MCF 10A (cell line): ENCODE measurements around the gene DYNLT1. TPM values are rescaled to one million over a fixed set of nuclear protein-coding genes. Genes with fewer than 3 reads are reported as not detected.
"Not testable (repeated sequence)": the region's sequence is repeated elsewhere in the genome, so short reads cannot be mapped to it uniquely, and the experiment has no call there.

Experiments
- BruUV-seq: library from RNA; stranded (reverse); fragments of 400-500 nt; replicated peaks from 2 replicates; lab custom pipeline; 2021; lab: Mats Ljungman, UMichigan
- CTCF ChIA-PET: fragments of 300-600 bp; sonication (Branson Sonifier 250); formaldehyde crosslinking; extraction: SDS; loops from one replicate; lab custom pipeline; 2021; ENCODE audit warnings: antibody characterized with exemption, inconsistent platforms; lab: Yijun Ruan, JAX
- POLR2A ChIA-PET: fragments of 300-600, 350-650 bp; sonication (Branson Sonifier 250); formaldehyde crosslinking; extraction: SDS; loops from one replicate; lab custom pipeline; 2020; ENCODE audit warnings: antibody characterized with exemption, inconsistent platforms; lab: Yijun Ruan, JAX
- DNase-seq: peaks from one replicate; pipeline ENCODE4 v3.0.0-alpha.2; 2018; ENCODE audit not compliant: unreplicated experiment
- H3K27ac Mint-ChIP-seq: one replicate; pipeline ENCODE4 v1.8.0; 2022; ENCODE audit warnings: mild to moderate bottlenecking, low read depth, mixed read lengths; ENCODE audit not compliant: unreplicated experiment
- H3K27me3 Mint-ChIP-seq: one replicate; pipeline ENCODE4 v1.8.0; 2022; ENCODE audit warnings: mixed read lengths; ENCODE audit not compliant: insufficient read depth, unreplicated experiment
- H3K36me3 Mint-ChIP-seq: one replicate; pipeline ENCODE4 v1.8.0; 2022; ENCODE audit warnings: mild to moderate bottlenecking, moderate library complexity, mixed read lengths; ENCODE audit not compliant: insufficient read depth, unreplicated experiment
- H3K4me1 Mint-ChIP-seq: one replicate; pipeline ENCODE4 v1.8.0; 2022; ENCODE audit warnings: mixed read lengths; ENCODE audit not compliant: insufficient read depth, unreplicated experiment
- H3K4me3 Mint-ChIP-seq: one replicate; pipeline ENCODE4 v1.8.0; 2022; ENCODE audit warnings: mild to moderate bottlenecking, moderate library complexity, mixed read lengths; ENCODE audit not compliant: unreplicated experiment
- H3K9me3 Mint-ChIP-seq: one replicate; pipeline ENCODE4 v1.8.0; 2022; ENCODE audit warnings: mixed read lengths; ENCODE audit not compliant: unreplicated experiment
- intact Hi-C: fragments of 100-400 bp; cut with micrococcal nuclease; formaldehyde crosslinking; loops from 2 replicates; pipeline ENCODE4 v1.14.1; 2022
- total RNA-seq: library from RNA; stranded (reverse); gene quantifications from 2 replicates; pipeline ENCODE4 v1.2.3, GENCODE V29; 2022
- TF ChIP-seq, protein P1 (sequence below): fragments of 200-600 bp; IDR thresholded peaks from one replicate; pipeline ENCODE4 v1.8.0; 2022; ENCODE audit warnings: antibody characterized with exemption, mild to moderate bottlenecking; ENCODE audit not compliant: unreplicated experiment

Gene DYNLT1
- total RNA-seq, 1 experiment from 2014 or later = 122 TPM

DNA sequence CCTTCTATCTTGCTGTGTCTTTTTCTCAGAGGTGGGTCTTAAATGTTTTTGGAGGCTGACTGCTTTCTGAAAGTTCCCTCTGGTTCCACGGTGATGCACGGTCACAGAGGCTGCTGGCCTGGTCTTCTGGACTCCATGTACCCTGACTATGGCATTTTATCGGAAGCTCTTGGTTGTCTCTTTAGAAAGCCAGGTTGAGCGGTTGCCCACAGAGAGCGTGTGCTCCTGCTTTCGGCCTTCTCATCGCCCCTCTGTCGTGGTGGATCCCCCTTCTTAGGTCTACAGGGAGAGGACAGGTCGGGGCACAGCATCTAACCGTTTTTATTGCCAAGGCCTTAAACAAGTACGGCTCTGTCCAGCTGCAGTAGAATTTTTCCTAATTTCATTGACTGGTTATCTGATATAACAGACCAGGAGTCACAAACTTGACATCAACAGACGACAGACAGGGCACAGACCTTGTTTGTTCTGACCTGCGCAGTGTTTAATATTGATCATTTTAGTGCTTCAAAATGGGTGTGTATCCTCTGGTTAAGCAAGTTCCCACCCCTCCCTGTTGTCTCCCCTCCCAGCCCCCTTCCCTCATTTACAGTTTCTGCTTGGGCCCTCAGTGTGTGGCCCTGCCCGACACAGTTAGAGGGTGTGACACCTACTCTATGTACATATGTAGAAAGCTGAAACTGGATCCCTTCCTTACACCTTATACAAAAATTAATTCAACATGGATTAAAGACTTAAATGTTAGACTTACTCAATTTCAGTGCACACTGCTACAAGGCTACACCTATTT is 30.0 kb upstream of the DYNLT1 start:
- no peaks in the 10 kb centered on the region for H3K27me3 Mint-ChIP-seq
- no peaks in the 10 kb centered on the region for H3K9me3 Mint-ChIP-seq
- no peaks in the 10 kb centered on the region for H3K4me1 Mint-ChIP-seq
- TF ChIP-seq, protein P1, sequence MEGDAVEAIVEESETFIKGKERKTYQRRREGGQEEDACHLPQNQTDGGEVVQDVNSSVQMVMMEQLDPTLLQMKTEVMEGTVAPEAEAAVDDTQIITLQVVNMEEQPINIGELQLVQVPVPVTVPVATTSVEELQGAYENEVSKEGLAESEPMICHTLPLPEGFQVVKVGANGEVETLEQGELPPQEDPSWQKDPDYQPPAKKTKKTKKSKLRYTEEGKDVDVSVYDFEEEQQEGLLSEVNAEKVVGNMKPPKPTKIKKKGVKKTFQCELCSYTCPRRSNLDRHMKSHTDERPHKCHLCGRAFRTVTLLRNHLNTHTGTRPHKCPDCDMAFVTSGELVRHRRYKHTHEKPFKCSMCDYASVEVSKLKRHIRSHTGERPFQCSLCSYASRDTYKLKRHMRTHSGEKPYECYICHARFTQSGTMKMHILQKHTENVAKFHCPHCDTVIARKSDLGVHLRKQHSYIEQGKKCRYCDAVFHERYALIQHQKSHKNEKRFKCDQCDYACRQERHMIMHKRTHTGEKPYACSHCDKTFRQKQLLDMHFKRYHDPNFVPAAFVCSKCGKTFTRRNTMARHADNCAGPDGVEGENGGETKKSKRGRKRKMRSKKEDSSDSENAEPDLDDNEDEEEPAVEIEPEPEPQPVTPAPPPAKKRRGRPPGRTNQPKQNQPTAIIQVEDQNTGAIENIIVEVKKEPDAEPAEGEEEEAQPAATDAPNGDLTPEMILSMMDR = no peak
- no peak overlapping the region for H3K27ac Mint-ChIP-seq
- intact Hi-C loops = no loop called here
- H3K36me3 Mint-ChIP-seq = peaks cover 5% of the 10 kb centered on the region
- POLR2A ChIA-PET = interaction anchor here (0.7 to 1.0 kb wide), 2 partner anchors 115 to 455 kb away, joined by 3 to 4 read pairs; no protein-coding TSS in a partner anchor
- no peak overlapping the region for H3K4me3 Mint-ChIP-seq
- no TSS peak for BruUV-seq
- DNase-seq = no peak
- CTCF ChIA-PET = interaction anchor here (1.3 kb wide), 1 partner anchor 17 kb away, joined by 4 read pairs; no protein-coding TSS in a partner anchor

DNA sequence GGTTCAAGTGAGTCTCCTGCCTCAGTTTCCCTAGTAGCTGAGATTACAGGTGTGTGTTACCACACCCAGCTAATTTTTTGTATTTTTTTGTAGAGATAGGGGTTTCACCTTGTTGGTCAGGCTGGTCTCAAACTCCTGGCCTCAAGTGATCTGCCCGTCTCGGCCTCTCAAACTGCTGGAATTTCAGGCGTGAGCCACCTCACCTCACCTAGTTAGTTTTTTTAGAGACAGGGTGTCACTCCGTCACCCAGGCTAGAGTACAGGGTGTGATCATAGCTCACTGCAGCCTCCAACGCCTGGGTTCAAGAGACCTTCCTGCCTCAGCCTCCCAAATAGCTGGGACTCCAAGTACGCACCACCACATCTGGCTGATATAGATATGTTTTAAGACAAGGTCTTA is 28.2 kb upstream of the DYNLT1 start:
- DNase-seq = no peak
- CTCF ChIA-PET = interaction anchor here (0.8 to 3.3 kb wide), 3 partner anchors 13 to 31 kb away, joined by 4 to 14 read pairs (median 5); no protein-coding TSS in a partner anchor
- intact Hi-C loops = no loop called here
- Mint-ChIP-seq H3K36me3 (peaks cover 5% of the 10 kb centered on the region), H3K4me3 (no peak overlapping the region), H3K9me3 (no peaks in the 10 kb centered on the region), H3K27me3 (no peaks in the 10 kb centered on the region), H3K27ac (no peak overlapping the region), H3K4me1 (peaks cover 7% of the 10 kb centered on the region)
- TF ChIP-seq, protein P1 = no peak
- no TSS peak for BruUV-seq
- POLR2A ChIA-PET = no interaction called here

DNA sequence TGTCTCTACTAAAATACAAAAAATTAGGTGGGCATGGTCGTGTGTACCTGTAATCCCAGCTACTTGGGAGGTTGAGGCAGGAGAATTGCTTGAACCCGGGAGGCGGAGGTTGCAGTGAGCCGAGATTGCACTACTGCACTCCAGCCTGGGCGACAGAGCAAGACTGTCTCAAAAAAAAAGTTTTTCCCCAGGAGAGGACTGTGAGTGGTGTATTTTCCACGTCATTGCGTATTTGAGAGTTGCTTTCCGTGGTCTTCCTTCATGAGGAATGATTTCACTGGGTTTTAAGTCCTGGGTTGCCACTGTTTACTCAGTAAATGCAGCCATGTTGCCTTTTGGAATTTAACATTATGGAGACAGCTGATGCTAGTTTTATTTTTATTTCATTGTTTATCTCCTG is 27.6 kb upstream of the DYNLT1 start:
- H3K36me3 Mint-ChIP-seq, H3K27me3 Mint-ChIP-seq, H3K9me3 Mint-ChIP-seq, BruUV-seq, H3K4me3 Mint-ChIP-seq, intact Hi-C loops, H3K27ac Mint-ChIP-seq, DNase-seq, POLR2A ChIA-PET: not testable (repeated sequence)
- peaks cover 10% of the 10 kb centered on the region for H3K4me1 Mint-ChIP-seq
- CTCF ChIA-PET = interaction anchor here (0.6 to 3.3 kb wide), 2 partner anchors 19 to 93 kb away, joined by 3 to 14 read pairs; no protein-coding TSS in a partner anchor

DNA sequence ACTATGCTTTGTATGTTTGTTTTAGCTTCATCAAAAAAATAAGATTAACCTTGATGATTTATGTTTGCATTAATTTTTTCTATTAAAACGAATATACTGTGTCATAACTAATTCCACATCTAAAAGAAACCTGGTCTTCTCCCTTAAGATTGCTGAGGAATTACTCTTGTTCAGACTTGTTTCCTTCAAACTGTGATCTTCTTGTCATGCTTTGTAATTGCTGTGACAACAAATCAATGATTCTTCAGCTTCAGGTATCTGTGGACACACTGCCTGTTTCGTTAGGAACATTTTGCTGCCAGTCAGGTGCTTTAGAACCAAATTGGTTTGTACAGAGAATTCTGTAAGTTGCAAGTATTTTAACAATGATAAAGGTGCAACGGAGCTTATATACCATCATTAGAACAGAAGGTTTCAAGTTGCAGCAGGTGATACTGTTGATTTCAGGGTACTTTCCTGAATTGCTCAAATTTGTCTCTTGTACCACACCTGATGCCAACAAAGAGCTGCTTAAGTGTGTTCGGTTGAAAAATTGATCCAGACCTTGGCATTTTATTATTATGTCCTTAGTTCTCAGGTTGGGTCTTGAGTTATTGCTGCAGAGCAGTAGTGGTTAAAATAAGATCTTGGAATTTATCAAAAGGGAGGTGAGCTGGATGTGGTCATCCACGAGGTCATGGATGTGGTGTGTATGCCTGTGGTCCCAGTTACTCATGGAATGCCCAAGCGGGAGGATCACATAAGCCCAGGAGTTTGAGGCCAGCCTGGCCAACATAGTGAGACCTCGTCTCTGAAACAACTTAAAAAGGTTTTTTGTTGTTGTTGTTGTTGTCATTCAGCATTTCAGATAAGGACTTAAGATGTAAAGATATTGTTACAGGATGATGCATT is 24.8 kb upstream of the DYNLT1 start:
- H3K27me3 Mint-ChIP-seq = no peaks in the 10 kb centered on the region
- no TSS peak for BruUV-seq
- ChIA-PET CTCF (interaction anchor here (0.7 to 1.6 kb wide), 5 partner anchors 10 to 26 kb away, joined by 3 to 5 read pairs (median 4); no protein-coding TSS in a partner anchor), POLR2A (interaction anchor here (0.8 to 1.4 kb wide), 6 partner anchors 10 to 450 kb away, joined by 3 to 10 read pairs (median 4); partner anchors contain the start of gene DYNLT1)
- no peaks in the 10 kb centered on the region for H3K36me3 Mint-ChIP-seq
- intact Hi-C loops = no loop called here
- DNase-seq = peak; percentile 26
- TF ChIP-seq, protein P1 = no peak
- peaks cover 13% of the 10 kb centered on the region for H3K4me1 Mint-ChIP-seq
- no peaks in the 10 kb centered on the region for H3K9me3 Mint-ChIP-seq
- no peak overlapping the region for H3K4me3 Mint-ChIP-seq
- H3K27ac Mint-ChIP-seq = no peak overlapping the region
